ENCODE results near the gene SEMA6B.

Gene SEMA6B

DNA sequence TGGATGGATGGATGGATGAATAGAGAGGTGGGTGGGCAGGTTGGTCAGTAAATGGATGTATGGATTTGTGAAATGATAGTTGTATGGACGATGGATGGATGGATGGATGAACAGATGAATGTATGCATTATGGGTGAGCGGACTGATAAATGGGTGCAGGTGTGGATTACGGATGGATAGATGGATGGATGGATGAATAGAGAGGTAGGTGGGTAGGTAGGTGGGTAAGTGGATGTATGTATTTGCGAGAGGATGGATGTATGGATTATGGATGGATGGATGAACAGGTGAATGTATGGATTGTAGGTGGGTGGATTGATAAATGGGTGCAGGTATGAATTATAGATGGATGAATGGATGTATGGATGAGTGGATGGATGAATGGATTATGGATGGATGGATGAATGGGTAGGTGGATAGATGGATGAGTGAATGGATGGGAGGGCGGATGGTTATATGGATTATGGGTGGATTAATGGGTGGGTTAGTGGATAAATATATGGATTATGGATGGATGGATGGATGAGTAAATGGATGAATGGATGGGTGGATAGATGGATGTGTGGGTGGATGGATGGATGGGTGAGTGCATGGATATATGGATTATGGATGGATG is 42.8 kb upstream of the SEMA6B start:
- CTCF ChIA-PET: no interaction called here
- POLR2A ChIA-PET (ENCODE audit: low non-redundant PET): no interaction called here
- DNase-seq (ENCODE audit: low spot score): no peak
- TF ChIP-seq, protein P1, sequence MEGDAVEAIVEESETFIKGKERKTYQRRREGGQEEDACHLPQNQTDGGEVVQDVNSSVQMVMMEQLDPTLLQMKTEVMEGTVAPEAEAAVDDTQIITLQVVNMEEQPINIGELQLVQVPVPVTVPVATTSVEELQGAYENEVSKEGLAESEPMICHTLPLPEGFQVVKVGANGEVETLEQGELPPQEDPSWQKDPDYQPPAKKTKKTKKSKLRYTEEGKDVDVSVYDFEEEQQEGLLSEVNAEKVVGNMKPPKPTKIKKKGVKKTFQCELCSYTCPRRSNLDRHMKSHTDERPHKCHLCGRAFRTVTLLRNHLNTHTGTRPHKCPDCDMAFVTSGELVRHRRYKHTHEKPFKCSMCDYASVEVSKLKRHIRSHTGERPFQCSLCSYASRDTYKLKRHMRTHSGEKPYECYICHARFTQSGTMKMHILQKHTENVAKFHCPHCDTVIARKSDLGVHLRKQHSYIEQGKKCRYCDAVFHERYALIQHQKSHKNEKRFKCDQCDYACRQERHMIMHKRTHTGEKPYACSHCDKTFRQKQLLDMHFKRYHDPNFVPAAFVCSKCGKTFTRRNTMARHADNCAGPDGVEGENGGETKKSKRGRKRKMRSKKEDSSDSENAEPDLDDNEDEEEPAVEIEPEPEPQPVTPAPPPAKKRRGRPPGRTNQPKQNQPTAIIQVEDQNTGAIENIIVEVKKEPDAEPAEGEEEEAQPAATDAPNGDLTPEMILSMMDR (conservative IDR thresholded peaks at IDR 0.05; ENCODE audit: low read depth): no peak
- no peak overlapping the region for H3K27ac ChIP-seq

DNA sequence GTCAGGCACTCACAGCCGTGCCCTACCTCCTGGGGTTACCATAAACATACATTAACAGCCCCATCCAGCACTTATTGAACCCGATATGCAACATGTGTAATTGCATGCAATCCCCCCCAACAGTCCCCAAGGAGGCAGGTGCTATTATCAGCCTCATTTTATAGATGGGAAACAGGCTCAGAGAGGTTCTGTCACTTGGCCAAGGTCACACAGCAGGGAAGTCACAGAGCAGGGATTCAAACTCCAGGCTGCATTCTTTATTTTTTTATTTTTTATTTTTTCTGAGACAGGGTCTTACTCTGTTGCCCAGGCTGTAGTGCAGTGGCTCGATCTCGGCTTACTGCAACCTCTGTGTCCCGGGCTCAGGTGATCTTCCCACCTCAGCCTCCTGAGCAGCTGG is 41.4 kb upstream of the SEMA6B start:
- no peak overlapping the region for H3K27ac ChIP-seq
- ChIA-PET POLR2A (ENCODE audit: low non-redundant PET) (no interaction called here), CTCF (no interaction called here)
- DNase-seq (ENCODE audit: low spot score): no peak
- TF ChIP-seq, protein P1 (conservative IDR thresholded peaks at IDR 0.05; ENCODE audit: low read depth): no peak

- TF ChIP-seq, protein P1 (conservative IDR thresholded peaks at IDR 0.05; ENCODE audit: low read depth): no peak
- H3K27ac ChIP-seq: no peak overlapping the region
- no peak for DNase-seq (ENCODE audit: low spot score)
- POLR2A ChIA-PET (ENCODE audit: low non-redundant PET): no interaction called here
- CTCF ChIA-PET: no interaction called here
Observed at GRCh38 chr19:4600082-4600481, 40.6 kb upstream of the SEMA6B start.

DNA sequence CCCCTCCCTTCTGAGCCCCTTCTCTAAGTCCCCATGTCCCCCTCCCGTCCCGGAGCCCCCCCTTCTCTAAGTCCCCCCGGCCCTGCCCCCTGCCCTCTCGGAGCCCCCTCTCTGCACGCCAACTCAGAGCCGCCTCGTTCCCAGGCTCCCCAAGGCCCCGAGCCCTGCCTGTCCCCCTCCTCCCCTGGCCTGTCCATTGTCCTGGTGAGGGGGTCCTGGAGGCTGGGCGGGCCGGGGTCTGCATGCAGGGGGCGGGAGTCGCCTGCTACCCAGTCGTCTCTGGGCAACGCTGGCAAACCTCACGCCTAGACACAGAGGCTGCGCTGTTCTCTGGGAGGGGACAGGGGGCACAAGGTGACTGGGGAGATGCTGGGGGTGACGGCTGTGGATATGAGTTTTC is 39.2 kb upstream of the SEMA6B start:
- TF ChIP-seq, protein P1 (conservative IDR thresholded peaks at IDR 0.05; ENCODE audit: low read depth): no peak
- no peak for DNase-seq (ENCODE audit: low spot score)
- ChIA-PET POLR2A (ENCODE audit: low non-redundant PET) (no interaction called here), CTCF (interaction anchor here (0.5 to 1.1 kb wide), 3 partner anchors 23 to 50 kb away, joined by 3 to 8 read pairs (median 3); no protein-coding TSS in a partner anchor)
- H3K27ac ChIP-seq: no peak overlapping the region

GRCh38 chr19:4597975-4598671 is 38.6 kb upstream of the SEMA6B start:
- TF ChIP-seq, protein P1 (conservative IDR thresholded peaks at IDR 0.05; ENCODE audit: low read depth): no peak
- DNase-seq (ENCODE audit: low spot score): peak; percentile 84
- ChIA-PET CTCF (interaction anchor here (0.5 to 1.1 kb wide), 4 partner anchors 18 to 127 kb away, joined by 3 to 4 read pairs (median 3); no protein-coding TSS in a partner anchor), POLR2A (ENCODE audit: low non-redundant PET) (no interaction called here)
- H3K27ac ChIP-seq: no peak overlapping the region

GRCh38 chr19:4597278-4597974 is 37.9 kb upstream of the SEMA6B start:
- ChIA-PET POLR2A (ENCODE audit: low non-redundant PET) (no interaction called here), CTCF (interaction anchor here (0.6 to 0.7 kb wide), 2 partner anchors 17 to 128 kb away, joined by 3 to 4 read pairs; no protein-coding TSS in a partner anchor)
- DNase-seq (ENCODE audit: low spot score): peak; percentile 52
- TF ChIP-seq, protein P1 (conservative IDR thresholded peaks at IDR 0.05; ENCODE audit: low read depth): no peak
- H3K27ac ChIP-seq: peak overlapping the region; percentile 22; the same call in 1 of the 2 replicates
